Osteoblast (primary cell): Measurements from ENCODE around the gene HBG1. TPM values are rescaled to one million over a fixed set of nuclear protein-coding genes. Genes with fewer than 3 reads are reported as not detected.
"Not testable (repeated sequence)": the region's sequence is repeated elsewhere in the genome, so short reads cannot be mapped to it uniquely, and the experiment has no call there.

Experiments used
- DNase-seq: peaks from one replicate; pipeline ENCODE4 v3.0.0; 2011; ENCODE audit warnings: low spot score, mixed read lengths; ENCODE audit not compliant: insufficient read length; ENCODE audit errors: missing footprints
- H2AFZ ChIP-seq: 2 replicates; pipeline ENCODE4 v1.6.0; 2011; ENCODE audit warnings: mild to moderate bottlenecking, low read length
- H3K27ac ChIP-seq: 2 replicates; pipeline ENCODE4 v1.5.1; 2011; ENCODE audit warnings: mild to moderate bottlenecking, low read depth, low read length, moderate library complexity
- H3K27me3 ChIP-seq: 2 replicates; pipeline ENCODE4 v1.6.0; 2012; ENCODE audit warnings: mild to moderate bottlenecking, control low read depth, inconsistent platforms, low read length, moderate library complexity; ENCODE audit not compliant: insufficient read depth
- H3K36me3 ChIP-seq: 2 replicates; pipeline ENCODE4 v1.5.1; 2011; ENCODE audit warnings: mild to moderate bottlenecking, low read length, control low read depth, moderate library complexity; ENCODE audit not compliant: insufficient read depth
- H3K4me1 ChIP-seq: 2 replicates; pipeline ENCODE4 v1.5.1; 2011; ENCODE audit warnings: mild to moderate bottlenecking, low read length, control low read depth, moderate library complexity; ENCODE audit not compliant: insufficient read depth
- H3K4me2 ChIP-seq: 2 replicates; pipeline ENCODE4 v1.6.0; 2011; ENCODE audit warnings: mild to moderate bottlenecking, low read length; ENCODE audit not compliant: insufficient read depth
- H3K4me3 ChIP-seq: fragments of 200-600 bp; sonication (generic); 3 replicates; pipeline ENCODE4 v1.5.1; 2012; ENCODE audit warnings: mild to moderate bottlenecking, low read length, inconsistent platforms; ENCODE audit not compliant: insufficient read depth
- H3K79me2 ChIP-seq: 2 replicates; pipeline ENCODE4 v1.6.0; 2012; ENCODE audit warnings: mild to moderate bottlenecking, low read length, control low read depth, inconsistent platforms; ENCODE audit not compliant: insufficient read depth
- H3K9me3 ChIP-seq: 2 replicates; pipeline ENCODE4 v1.5.1; 2011; ENCODE audit warnings: low read depth, low read length, control low read depth
- H4K20me1 ChIP-seq: 2 replicates; pipeline ENCODE4 v1.6.0; 2012; ENCODE audit warnings: mild to moderate bottlenecking, low read length, control low read depth; ENCODE audit not compliant: insufficient read depth
- total RNA-seq: library from RNA; depleted of rRNA; stranded (reverse); fragments of >200 nt; gene quantifications from 2 replicates; pipeline ENCODE4 v1.2.3, GENCODE V29; 2012
- TF ChIP-seq, protein P1 (sequence below): IDR thresholded peaks from 2 replicates; pipeline ENCODE4 v1.5.1; 2011; ENCODE audit warnings: mild to moderate bottlenecking, low read depth, low read length, moderate library complexity; ENCODE audit errors: extremely low read depth

The HBG1 gene
- total RNA-seq, 1 donor = not detected

DNA sequence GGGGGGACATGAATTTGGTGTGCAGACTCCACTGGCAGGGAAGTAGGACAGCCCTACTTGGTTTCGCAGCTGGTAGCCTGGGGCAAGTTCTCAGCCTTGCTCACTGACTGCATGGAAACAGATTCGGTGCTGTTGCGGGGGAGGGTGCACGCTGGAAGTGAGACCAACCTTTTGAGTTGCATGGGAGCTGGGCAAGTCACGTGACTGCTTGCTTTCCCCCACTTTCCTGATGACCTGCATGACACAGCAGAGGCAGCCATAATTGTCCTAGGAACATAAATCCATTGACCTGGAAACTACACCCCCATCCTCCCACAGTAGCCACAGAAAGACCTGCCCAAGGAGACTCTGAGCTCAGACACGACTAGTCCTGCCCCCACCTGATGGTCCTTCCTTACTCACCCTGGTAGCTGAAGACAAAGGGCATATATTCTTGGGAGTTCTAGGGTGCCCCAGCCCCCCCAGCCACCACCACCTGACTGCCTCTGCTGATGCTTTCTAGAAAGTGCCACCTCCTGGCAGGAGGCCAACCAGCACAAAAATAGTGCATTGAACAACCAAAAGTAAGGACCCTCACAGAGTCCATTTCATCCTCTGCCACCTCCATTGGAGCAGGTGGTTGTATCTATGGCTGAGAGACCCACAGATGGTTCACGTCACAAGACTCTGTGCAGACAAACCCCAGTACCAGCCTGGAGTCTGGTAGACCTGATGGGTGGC, 9.0 kb upstream of the HBG1 start:
- no peaks in the 10 kb centered on the region for H3K27me3 ChIP-seq
- H3K9me3 ChIP-seq = no peaks in the 10 kb centered on the region
- H3K4me1 ChIP-seq = no peaks in the 10 kb centered on the region
- no peak overlapping the region for H3K27ac ChIP-seq
- no peaks in the 10 kb centered on the region for H4K20me1 ChIP-seq
- TF ChIP-seq, protein P1, sequence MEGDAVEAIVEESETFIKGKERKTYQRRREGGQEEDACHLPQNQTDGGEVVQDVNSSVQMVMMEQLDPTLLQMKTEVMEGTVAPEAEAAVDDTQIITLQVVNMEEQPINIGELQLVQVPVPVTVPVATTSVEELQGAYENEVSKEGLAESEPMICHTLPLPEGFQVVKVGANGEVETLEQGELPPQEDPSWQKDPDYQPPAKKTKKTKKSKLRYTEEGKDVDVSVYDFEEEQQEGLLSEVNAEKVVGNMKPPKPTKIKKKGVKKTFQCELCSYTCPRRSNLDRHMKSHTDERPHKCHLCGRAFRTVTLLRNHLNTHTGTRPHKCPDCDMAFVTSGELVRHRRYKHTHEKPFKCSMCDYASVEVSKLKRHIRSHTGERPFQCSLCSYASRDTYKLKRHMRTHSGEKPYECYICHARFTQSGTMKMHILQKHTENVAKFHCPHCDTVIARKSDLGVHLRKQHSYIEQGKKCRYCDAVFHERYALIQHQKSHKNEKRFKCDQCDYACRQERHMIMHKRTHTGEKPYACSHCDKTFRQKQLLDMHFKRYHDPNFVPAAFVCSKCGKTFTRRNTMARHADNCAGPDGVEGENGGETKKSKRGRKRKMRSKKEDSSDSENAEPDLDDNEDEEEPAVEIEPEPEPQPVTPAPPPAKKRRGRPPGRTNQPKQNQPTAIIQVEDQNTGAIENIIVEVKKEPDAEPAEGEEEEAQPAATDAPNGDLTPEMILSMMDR = no peak
- no peak overlapping the region for H3K4me3 ChIP-seq
- no peaks in the 10 kb centered on the region for H3K79me2 ChIP-seq
- no peak overlapping the region for H2AFZ ChIP-seq
- DNase-seq = no peak
- H3K4me2 ChIP-seq = no peak overlapping the region
- no peaks in the 10 kb centered on the region for H3K36me3 ChIP-seq

DNA sequence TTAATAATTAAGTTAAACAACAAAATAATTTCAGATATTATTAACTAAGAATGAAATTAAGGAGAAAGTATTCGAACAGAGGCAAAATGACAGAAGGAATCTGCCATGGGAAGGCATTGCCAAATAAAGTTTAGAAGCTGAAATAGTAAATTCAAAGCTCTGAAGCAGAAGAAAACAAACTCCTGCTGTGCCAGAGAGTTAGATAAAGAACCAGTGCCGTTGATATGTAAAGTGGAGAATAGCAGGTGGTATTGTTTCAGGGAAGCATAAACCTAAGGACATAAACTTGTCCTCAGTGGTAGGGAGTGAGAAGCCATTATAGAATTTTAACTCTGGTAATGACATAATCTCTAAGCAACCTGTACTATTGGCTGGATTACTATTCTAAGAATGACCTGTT, 7.6 kb upstream of the HBG1 start:
- Histone ChIP-seq H3K36me3 (no peaks in the 10 kb centered on the region), H3K9me3 (no peaks in the 10 kb centered on the region), H3K79me2 (no peaks in the 10 kb centered on the region), H3K4me2 (no peak overlapping the region), H3K4me1 (no peaks in the 10 kb centered on the region), H3K4me3 (no peak overlapping the region), H4K20me1 (no peaks in the 10 kb centered on the region), H2AFZ (no peak overlapping the region), H3K27ac (no peak overlapping the region), H3K27me3 (no peaks in the 10 kb centered on the region)
- TF ChIP-seq, protein P1 = no peak
- no peak for DNase-seq

DNA sequence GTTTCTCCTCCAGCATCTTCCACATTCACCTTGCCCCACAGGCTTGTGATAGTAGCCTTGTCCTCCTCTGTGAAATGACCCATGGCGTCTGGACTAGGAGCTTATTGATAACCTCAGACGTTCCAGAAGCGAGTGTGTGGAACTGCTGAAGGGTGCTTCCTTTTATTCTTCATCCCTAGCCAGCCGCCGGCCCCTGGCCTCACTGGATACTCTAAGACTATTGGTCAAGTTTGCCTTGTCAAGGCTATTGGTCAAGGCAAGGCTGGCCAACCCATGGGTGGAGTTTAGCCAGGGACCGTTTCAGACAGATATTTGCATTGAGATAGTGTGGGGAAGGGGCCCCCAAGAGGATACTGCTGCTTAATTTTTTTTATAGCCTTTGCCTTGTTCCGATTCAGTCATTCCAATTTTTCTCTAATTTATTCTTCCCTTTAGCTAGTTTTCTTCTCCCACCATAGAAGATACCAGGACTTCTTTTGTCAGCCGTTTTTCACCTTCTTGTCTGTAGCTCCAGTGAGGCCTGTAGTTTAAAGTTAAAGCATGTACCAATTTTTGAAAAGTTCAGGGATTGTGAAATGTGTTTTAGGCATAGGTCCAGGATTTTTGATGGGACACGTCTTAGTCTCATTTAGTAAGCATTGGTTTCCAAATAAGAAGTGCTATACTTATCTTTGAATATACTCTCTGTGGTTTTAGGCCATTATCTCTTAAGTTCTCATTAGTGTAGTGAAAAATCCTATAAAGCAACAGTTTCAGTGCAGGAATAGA, 5.2 kb upstream of the HBG1 start, which contains the start of gene HBG2:
TSS of gene HBG2 (minus strand) at position 136 of the 768 bp plus-strand sequence. CDS start at position 83, 53 bp downstream.
- not testable (repeated sequence) for DNase-seq, H3K27ac ChIP-seq, H3K4me3 ChIP-seq, H3K79me2 ChIP-seq, H4K20me1 ChIP-seq, H3K27me3 ChIP-seq, H3K36me3 ChIP-seq, H3K4me1 ChIP-seq, H3K9me3 ChIP-seq, H3K4me2 ChIP-seq, H2AFZ ChIP-seq

DNA sequence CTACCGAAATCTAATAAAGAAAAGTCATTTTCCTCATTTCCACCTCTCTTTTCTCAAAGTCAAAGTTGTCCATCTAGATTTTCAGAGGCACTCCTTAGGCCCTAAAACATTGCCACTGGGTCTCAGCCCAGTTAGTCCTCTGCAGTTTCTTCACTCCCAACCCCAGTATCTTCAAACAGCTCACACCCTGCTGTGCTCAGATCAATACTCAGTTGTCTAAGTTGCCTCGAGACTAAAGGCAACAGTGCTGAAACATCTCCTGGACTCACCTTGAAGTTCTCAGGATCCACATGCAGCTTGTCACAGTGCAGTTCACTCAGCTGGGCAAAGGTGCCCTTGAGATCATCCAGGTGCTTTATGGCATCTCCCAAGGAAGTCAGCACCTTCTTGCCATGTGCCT, 4.4 kb upstream of the HBG1 start:
- not testable (repeated sequence) for H3K4me2 ChIP-seq, H3K9me3 ChIP-seq, H4K20me1 ChIP-seq, H2AFZ ChIP-seq, DNase-seq, H3K79me2 ChIP-seq, H3K4me1 ChIP-seq, H3K27me3 ChIP-seq, H3K27ac ChIP-seq, H3K36me3 ChIP-seq, H3K4me3 ChIP-seq

DNA sequence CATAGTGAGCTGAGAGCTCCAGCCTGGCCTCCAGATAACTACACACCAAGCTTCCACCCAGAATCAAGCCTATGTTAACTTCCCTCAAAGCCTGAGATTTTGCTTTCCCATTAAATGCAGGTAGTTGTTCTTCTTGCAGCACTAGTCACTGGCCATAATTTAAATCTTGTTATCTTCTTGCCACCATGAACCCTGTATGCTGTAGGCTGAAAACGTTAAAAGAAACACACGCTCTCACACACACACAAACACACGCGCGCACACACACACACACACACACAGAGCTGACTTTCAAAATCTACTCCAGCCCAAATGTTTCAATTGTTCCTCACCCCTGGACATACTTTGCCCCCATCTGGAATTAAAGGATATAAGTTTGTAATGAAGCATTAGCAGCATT, 3.8 kb upstream of the HBG1 start:
- not testable (repeated sequence) for H4K20me1 ChIP-seq, H3K79me2 ChIP-seq, H3K4me3 ChIP-seq, H2AFZ ChIP-seq, H3K4me2 ChIP-seq, H3K36me3 ChIP-seq, H3K27ac ChIP-seq, H3K9me3 ChIP-seq, DNase-seq, H3K27me3 ChIP-seq, H3K4me1 ChIP-seq
